ENCODE results near the gene ALG12.

Gene ALG12

GRCh38 chr22:49957826-49958365, 39.7 kb upstream of the ALG12 start:
- no peak for DNase-seq

- DNase-seq = no peak
Measured at GRCh38 chr22:49956914-49957825, 38.9 kb upstream of the ALG12 start.

- DNase-seq = no peak
Measured at GRCh38 chr22:49956418-49956770, 38.2 kb upstream of the ALG12 start.

GRCh38 chr22:49955581-49956417, 37.6 kb upstream of the ALG12 start:
- no peak for DNase-seq

- DNase-seq = no peak
Measured at GRCh38 chr22:49954991-49955580, 36.8 kb upstream of the ALG12 start.

GRCh38 chr22:49954354-49954753, 36.1 kb upstream of the ALG12 start:
- DNase-seq = no peak

- no peak for DNase-seq
Measured at GRCh38 chr22:49953680-49954344, 35.6 kb upstream of the ALG12 start.

- DNase-seq = no peak
Measured at GRCh38 chr22:49953027-49953679, 34.9 kb upstream of the ALG12 start.

GRCh38 chr22:49951986-49952896, 34.0 kb upstream of the ALG12 start:
- DNase-seq = no peak

GRCh38 chr22:49951678-49951985, 33.4 kb upstream of the ALG12 start:
- no peak for DNase-seq

- DNase-seq = no peak
Measured at GRCh38 chr22:49951000-49951677, 32.9 kb upstream of the ALG12 start.

- no peak for DNase-seq
Measured at GRCh38 chr22:49950396-49950994, 32.3 kb upstream of the ALG12 start.

- no peak for DNase-seq
Measured at GRCh38 chr22:49949914-49950292, 31.7 kb upstream of the ALG12 start.

GRCh38 chr22:49948958-49949913, 31.0 kb upstream of the ALG12 start:
- no peak for DNase-seq

- no peak for DNase-seq
Measured at GRCh38 chr22:49948116-49948957, 30.1 kb upstream of the ALG12 start.

- DNase-seq = no peak
Measured at GRCh38 chr22:49947296-49947622, 29.0 kb upstream of the ALG12 start.

GRCh38 chr22:49946612-49947295, 28.5 kb upstream of the ALG12 start:
- no peak for DNase-seq

Data from activated naive CD4-positive, alpha-beta T cell treated with Interleukin-2 at 50 U/mL for 16 hours (primary cell).